HL-60/S4 (cell line): Measurements from ENCODE around the gene SMPD3.

ENCODE experiments used
- in situ Hi-C: fragments of 300-500 bp; cut with MboI; formaldehyde crosslinking; loops from 2 replicates; pipeline ENCODE4 v1.14.3; 2022; ENCODE audit warnings: low sequenced_read_pairs

The SMPD3 gene

GRCh38 chr16:68408428-68408827 lies 39.9 kb downstream of the SMPD3 start:
- in situ Hi-C loops: no loop called here

DNA sequence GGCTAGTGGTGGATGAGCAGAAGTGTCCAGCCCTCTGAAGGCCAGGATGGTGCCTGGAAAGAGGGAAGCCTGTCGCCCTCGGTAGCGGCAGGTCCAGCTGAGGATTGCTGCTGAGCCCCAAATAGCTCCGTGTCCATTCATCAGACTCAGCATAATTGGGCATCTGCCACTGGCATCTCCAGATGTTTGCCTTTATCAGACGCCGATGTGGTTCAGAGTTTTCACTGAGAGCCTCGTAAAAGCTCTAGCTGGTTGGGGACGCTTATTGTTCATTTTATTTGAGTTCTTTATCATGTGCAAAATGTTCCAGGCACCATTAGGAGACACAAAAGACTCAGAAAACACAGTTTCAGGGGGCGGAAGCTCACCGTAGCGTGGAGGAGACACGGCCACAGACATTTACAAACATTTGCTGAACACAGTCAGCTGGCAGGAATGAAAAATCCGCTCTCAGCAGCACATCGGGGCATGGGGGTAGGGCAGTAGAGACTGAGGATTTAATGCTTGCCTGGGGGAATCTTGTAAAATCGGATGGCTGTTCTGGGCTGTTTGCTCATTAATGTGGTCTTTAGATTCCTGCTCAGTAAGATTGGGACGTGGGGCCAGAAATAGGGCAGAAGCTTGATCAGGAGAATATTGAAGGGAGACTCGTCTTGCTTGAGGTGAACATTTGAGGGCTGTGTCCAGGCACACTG lies 41.7 kb downstream of the SMPD3 start:
- in situ Hi-C loops: no loop called here

GRCh38 chr16:68404736-68405345 lies 43.5 kb downstream of the SMPD3 start:
- in situ Hi-C loops: no loop called here

- in situ Hi-C loops: no loop called here
Observed at GRCh38 chr16:68403704-68404103, 44.6 kb downstream of the SMPD3 start.

GRCh38 chr16:68403177-68403576 lies 45.1 kb downstream of the SMPD3 start:
- in situ Hi-C loops: no loop called here

GRCh38 chr16:68402748-68403040 lies 45.6 kb downstream of the SMPD3 start:
- in situ Hi-C loops: no loop called here

DNA sequence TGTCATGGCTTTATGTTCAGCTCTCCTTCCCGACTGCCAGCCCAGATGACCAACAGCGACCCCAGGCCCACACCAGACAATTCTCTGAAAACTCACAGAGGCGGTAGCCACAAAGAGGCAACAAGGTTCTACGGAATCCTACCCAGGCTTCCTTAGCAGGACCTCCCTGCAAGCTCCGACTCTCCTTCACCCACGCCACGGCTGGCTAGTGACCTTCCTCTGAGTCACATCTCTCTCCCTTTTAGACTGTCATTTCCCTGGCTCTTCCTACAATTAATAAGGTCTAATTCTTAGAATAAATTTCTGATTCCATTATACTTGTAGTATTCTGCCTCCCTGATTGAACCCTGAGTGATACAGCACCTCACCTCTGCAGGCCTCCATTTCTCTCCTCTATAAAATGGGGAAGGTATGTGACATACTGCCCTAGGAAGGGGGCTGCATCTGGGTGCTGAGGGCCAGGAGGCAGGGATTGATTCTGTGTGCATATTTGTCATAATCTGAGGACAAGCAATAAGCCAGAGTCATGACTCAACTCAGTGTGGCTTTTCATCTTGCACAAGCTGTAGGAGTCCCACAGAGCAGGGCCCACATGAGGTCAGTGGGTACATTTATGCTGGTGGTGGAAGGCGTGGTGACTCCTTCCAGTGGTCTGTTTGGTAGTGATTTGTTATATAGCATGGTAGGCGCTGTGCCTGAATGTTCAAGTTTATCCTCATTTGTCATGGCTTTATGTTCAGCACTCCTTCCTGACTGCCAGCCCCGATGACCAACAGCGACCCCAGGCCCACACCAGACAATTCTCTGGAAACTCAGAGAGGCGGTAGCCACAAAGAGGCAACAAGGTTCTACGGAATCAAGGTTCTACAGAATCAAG lies 46.2 kb downstream of the SMPD3 start:
- in situ Hi-C loops: no loop called here

DNA sequence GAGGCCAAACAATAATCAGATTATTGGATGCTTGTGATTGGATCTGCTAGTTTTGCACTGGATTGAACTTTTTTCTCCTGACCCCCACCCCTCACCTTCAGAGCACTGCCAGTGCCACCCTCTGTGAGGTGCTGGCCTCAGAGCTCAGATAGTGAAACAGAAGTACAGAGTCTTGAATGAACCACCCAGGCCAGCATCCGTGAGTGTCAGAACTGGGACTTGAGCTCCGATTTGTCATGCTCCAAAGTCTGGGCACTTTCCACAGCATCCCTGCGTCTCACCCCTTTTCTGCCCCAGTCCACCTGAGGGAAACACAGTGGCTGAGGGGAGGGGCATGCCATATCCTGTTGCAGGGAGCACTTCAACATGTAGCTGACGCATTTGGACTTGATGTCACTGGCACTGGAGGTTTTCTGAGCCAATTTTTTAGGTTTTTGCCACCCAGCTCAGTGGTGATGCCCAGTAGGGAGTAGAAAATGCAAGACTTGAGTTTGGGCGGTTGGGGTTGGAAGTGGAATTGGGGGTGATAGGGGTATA lies 47.3 kb downstream of the SMPD3 start:
- in situ Hi-C loops: no loop called here

GRCh38 chr16:68400083-68400923 lies 48.0 kb downstream of the SMPD3 start:
- in situ Hi-C loops: no loop called here

DNA sequence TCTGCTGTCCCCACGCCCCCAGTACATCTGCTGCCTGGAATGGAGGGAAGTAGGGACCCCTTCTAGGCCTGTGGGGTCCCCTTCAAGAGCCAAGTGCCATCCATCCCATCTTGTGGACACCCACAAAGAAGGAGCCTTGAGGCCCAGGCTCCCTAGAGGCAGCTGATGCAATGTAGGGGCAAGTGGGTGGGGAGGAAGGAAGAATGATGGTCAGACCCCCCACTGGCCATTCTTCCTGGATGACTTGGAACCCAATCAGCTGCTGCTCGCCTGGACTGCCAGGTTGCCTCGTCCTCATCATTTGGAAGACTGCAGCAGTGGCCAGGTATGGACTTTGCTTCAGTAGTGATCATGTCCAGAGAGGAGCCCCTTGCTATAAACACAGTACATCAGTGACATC lies 48.9 kb downstream of the SMPD3 start:
- in situ Hi-C loops: no loop called here

- in situ Hi-C loops: no loop called here
Observed at GRCh38 chr16:68397710-68398201, 50.6 kb downstream of the SMPD3 start.

GRCh38 chr16:68396481-68396880 lies 51.8 kb downstream of the SMPD3 start:
- in situ Hi-C loops: no loop called here

DNA sequence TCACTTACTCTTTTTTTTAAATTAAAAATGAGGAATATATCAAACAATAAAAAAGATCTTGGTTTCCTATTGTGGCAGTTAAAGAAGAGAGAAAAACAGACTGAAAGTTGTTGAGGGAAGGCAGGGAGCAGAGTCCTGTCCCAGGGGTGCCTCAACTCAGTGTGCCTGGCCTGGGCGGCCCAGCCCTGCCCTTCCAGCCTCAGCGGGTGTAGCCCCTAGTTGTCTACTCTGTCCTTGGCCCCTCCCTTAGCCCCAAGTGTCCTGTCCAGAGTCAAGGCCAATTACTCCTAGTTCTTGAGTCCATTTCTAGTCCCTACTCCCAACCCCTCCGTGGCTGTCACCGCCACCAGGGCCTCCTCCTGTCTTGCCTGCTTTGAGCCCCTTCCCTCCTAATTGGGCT lies 52.5 kb downstream of the SMPD3 start:
- in situ Hi-C loops: no loop called here

- in situ Hi-C loops: no loop called here
Observed at GRCh38 chr16:68395167-68395786, 53.0 kb downstream of the SMPD3 start.

DNA sequence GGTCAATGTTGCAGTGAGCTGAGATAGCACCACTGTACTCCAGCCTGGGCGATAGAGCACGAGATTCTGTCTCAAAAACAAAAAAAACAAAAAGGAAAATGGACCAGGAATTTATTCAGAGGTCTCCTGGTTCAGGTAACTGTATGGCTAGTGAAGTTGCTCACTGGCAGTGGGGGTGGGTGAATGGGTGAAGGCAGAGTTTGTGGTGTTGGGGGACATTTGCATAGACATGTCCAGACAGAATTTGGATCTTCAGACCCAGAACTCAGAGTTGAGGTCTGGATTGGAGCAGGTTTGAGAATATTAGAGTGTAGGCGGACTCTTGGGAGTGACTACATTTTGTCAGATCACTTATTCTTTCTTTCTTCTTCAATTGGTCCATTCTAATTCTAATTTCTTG lies 55.0 kb downstream of the SMPD3 start:
- in situ Hi-C loops: no loop called here

DNA sequence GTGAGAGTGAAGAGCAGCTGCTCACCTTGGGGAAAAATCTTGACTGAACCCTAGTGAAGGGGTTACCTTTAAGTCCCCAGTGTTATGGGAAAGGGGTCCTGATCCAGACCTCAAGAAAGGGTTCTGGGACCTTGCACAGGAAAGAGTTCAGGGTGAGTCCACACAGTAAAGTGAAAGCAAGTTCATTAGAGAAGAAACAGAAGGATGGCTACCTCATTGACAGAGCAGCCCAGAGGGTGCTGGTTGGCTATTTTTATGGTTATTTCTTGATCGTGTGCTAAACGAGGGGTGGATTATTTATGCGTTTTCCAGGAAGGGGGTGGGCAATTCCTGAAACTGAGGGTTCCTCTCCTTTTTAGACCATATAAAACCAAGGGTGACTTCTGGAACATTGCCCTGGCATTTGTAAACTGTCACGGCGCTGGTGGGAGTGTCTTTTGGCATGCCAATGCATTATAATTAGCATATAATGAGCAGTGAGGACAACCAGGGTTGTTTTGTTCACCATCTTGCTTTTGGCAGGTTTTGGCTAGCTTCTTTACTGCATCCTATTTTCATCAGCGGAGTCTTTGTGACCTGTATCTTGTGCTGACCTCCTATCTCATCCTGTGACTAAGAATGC lies 58.4 kb downstream of the SMPD3 start:
- in situ Hi-C loops: no loop called here

DNA sequence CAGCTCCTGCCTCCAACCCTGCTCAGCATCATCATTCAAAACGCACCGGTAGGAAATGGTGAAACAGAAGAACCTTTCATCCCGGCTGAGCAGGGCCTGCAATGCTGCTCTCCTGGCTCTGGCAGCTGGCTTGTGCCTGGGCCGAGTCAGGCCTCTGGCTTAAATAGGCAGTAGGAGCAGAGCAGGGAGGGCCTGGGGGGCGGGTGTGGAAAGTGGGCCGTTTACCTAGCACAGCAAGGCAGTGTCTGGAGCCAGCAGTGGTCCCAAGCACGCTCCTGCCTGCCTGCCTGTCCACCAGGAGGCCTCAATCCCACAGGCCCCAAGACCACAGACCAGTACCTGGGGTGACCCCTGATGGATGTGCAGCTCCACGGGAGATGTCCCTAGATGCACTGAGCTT lies 59.3 kb downstream of the SMPD3 start:
- in situ Hi-C loops: no loop called here

- in situ Hi-C loops: no loop called here
Observed at GRCh38 chr16:68388124-68388523, 60.2 kb downstream of the SMPD3 start.

GRCh38 chr16:68387301-68387700 lies 61.0 kb downstream of the SMPD3 start:
- in situ Hi-C loops: no loop called here

- in situ Hi-C loops: no loop called here
Observed at GRCh38 chr16:68386628-68387027, 61.7 kb downstream of the SMPD3 start.
